Testis (tissue), 3 donors: Measurements from ENCODE around the gene PPP1R7. TPM values are rescaled to one million over a fixed set of nuclear protein-coding genes. Genes with fewer than 3 reads are reported as not detected.

Source experiments
- DNase-seq: peaks from one replicate; pipeline ENCODE4 v3.0.0-alpha.2; 2019
- H3K27ac ChIP-seq, 2 donors: fragments of 200-600 bp; sonication (generic); one replicate each; pipeline ENCODE4 v1.5.1; 2019
- H3K27me3 ChIP-seq: fragments of 200-600 bp; sonication (generic); one replicate; pipeline ENCODE4 v1.5.1; 2019
- H3K36me3 ChIP-seq: fragments of 200-600 bp; sonication (generic); one replicate; pipeline ENCODE4 v1.5.1; 2017; ENCODE audit warnings: low read depth; ENCODE audit errors: missing control alignments
- H3K4me1 ChIP-seq: fragments of 200-600 bp; sonication (generic); one replicate; pipeline ENCODE4 v1.5.1; 2019
- H3K4me3 ChIP-seq, 2 donors: fragments of 200-600 bp; sonication (generic); one replicate each; pipeline ENCODE4 v1.5.1; 2017 to 2019
- H3K9me3 ChIP-seq: fragments of 200-600 bp; sonication (generic); one replicate; pipeline ENCODE4 v1.5.1; 2017
- CTCF ChIP-seq, 3 experiments: fragments of 450-650 bp in 2 of 3; fragments of 200-600 bp in 1 of 3; sonication (generic) in 1 of 3; IDR thresholded peaks; one replicate each; pipeline ENCODE4 v1.5.1; 2016 to 2019; ENCODE audit warnings: antibody characterized with exemption in 3 of 3, mild to moderate bottlenecking in 2 of 3, moderate library complexity in 1 of 3
- POLR2A ChIP-seq: fragments of 450-650 bp; IDR thresholded peaks from one replicate; pipeline ENCODE4 v1.6.1; 2017; ENCODE audit warnings: antibody characterized with exemption, mild to moderate bottlenecking, moderate library complexity
- WGBS, 2 donors: methylation state at CpG; one replicate each; pipeline ENCODE4 v1.1.5; 2018; 5-methylcytosine and 5-hydroxymethylcytosine counted together
- intact Hi-C: fragments of 100-400 bp; cut with DNase I; formaldehyde crosslinking; loops from one replicate; pipeline ENCODE4 v1.15.1; 2023; ENCODE audit warnings: low total_unique reads
- polyA plus RNA-seq: library from polyadenylated mRNA; stranded (reverse); fragments of 350-450 nt; fragmentation: Illumina TruSeq; extraction: RNeasy Lipid Tissue Mini Kit (QIAGEN cat#74804); gene quantifications from one replicate; pipeline ENCODE4 v1.2.3, GENCODE V29; 2014; ENCODE audit warnings: low read depth, low replicate concordance; ENCODE audit not compliant: insufficient read depth
- total RNA-seq, 2 donors: library from RNA; depleted of rRNA; stranded (reverse); fragments of >200 nt; gene quantifications; one replicate each; pipeline ENCODE4 v1.2.3, GENCODE V29; 2016

PPP1R7 gene
- total and polyA plus RNA-seq, 3 donors from 2014 or later: 100 to 358 (median 139) TPM

GRCh38 chr2:241207151-241207550 lies 56.9 kb downstream of the PPP1R7 start:
- TF ChIP-seq CTCF (IDR thresholded peaks at IDR 0.05): no peak
- TF ChIP-seq POLR2A: no peak
- no peaks in the 10 kb centered on the region for H3K9me3 ChIP-seq
- no peak overlapping the region for H3K27ac ChIP-seq
- no peaks in the 10 kb centered on the region for H3K27me3 ChIP-seq
- 80 to 82% methylated on average over 1 of the region's 1 CpG for WGBS, 2 donors
- DNase-seq: no peak
- intact Hi-C loops: no loop called here
- no peak overlapping the region for H3K4me3 ChIP-seq
- no peaks in the 10 kb centered on the region for H3K36me3 ChIP-seq
- H3K4me1 ChIP-seq: no peaks in the 10 kb centered on the region

DNA sequence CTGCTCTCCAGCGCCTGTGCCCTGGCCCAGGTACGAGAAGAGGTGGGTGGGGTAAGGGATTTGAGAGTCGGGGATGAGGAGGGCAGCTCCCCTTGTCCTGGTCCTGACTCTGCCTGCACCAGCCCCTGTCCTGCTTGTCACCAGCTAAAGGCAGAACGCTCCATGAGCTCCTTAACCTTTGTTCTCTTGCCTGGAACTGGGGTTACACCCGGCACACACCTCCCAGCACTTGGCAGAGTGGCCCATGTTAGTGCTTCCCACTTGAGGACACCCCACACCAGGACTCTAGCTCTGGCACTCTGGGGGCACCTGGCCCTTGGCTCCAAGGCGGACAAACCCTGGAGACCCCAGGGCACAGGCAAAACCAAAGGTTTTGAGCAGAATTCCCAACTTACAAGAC lies 57.4 kb downstream of the PPP1R7 start:
- no peak overlapping the region for H3K27ac ChIP-seq
- H3K36me3 ChIP-seq: no peaks in the 10 kb centered on the region
- H3K27me3 ChIP-seq: no peaks in the 10 kb centered on the region
- DNase-seq: no peak
- WGBS, 2 donors: 81 to 83% methylated on average over 5 to 6 of the region's 6 CpGs
- no peak overlapping the region for H3K4me3 ChIP-seq
- TF ChIP-seq CTCF (IDR thresholded peaks at IDR 0.05): no peak
- no peak for TF ChIP-seq POLR2A
- intact Hi-C loops: no loop called here
- H3K9me3 ChIP-seq: no peaks in the 10 kb centered on the region
- no peaks in the 10 kb centered on the region for H3K4me1 ChIP-seq

- H3K4me1 ChIP-seq: no peaks in the 10 kb centered on the region
- no peaks in the 10 kb centered on the region for H3K9me3 ChIP-seq
- no peak overlapping the region for H3K4me3 ChIP-seq
- intact Hi-C loops: no loop called here
- H3K27me3 ChIP-seq: no peaks in the 10 kb centered on the region
- TF ChIP-seq CTCF (IDR thresholded peaks at IDR 0.05) (no peak), POLR2A (no peak)
- no peak overlapping the region for H3K27ac ChIP-seq
- whole genome bisulfite sequencing, 2 donors: 84 to 92% methylated on average over 6 of the region's 6 CpGs
- DNase-seq: no peak
- H3K36me3 ChIP-seq: no peaks in the 10 kb centered on the region
Measured at GRCh38 chr2:241208058-241208457, 57.8 kb downstream of the PPP1R7 start.

- no peak for DNase-seq
- H3K27me3 ChIP-seq: no peaks in the 10 kb centered on the region
- no peaks in the 10 kb centered on the region for H3K36me3 ChIP-seq
- no peak overlapping the region for H3K4me3 ChIP-seq
- WGBS, 2 donors: 87 to 91% methylated on average over 11 to 33 of the region's 33 CpGs
- H3K4me1 ChIP-seq: no peaks in the 10 kb centered on the region
- TF ChIP-seq CTCF (IDR thresholded peaks at IDR 0.05): no peak
- TF ChIP-seq POLR2A: no peak
- intact Hi-C loops: no loop called here
- no peaks in the 10 kb centered on the region for H3K9me3 ChIP-seq
- no peak overlapping the region for H3K27ac ChIP-seq
Measured at GRCh38 chr2:241209271-241209670, 59.0 kb downstream of the PPP1R7 start.

- Histone ChIP-seq H3K36me3 (no peaks in the 10 kb centered on the region), H3K27me3 (no peaks in the 10 kb centered on the region), H3K9me3 (no peaks in the 10 kb centered on the region), H3K27ac (no peak overlapping the region), H3K4me1 (no peaks in the 10 kb centered on the region), H3K4me3 (no peak overlapping the region)
- no peak for TF ChIP-seq CTCF (IDR thresholded peaks at IDR 0.05)
- TF ChIP-seq POLR2A: no peak
- WGBS, 2 donors: 38 to 54% methylated on average over 2 of the region's 2 CpGs
- DNase-seq: no peak
- intact Hi-C loops: no loop called here
Measured at GRCh38 chr2:241211276-241211675, 61.0 kb downstream of the PPP1R7 start.
